ENCODE measurements around the gene TFCP2. TPM values are rescaled to one million over a fixed set of nuclear protein-coding genes. Genes with fewer than 3 reads are reported as not detected.

Gene TFCP2
- total RNA-seq, 6 experiments from 2014 or later = 6.3 to 9.4 (median 7.3) TPM

DNA sequence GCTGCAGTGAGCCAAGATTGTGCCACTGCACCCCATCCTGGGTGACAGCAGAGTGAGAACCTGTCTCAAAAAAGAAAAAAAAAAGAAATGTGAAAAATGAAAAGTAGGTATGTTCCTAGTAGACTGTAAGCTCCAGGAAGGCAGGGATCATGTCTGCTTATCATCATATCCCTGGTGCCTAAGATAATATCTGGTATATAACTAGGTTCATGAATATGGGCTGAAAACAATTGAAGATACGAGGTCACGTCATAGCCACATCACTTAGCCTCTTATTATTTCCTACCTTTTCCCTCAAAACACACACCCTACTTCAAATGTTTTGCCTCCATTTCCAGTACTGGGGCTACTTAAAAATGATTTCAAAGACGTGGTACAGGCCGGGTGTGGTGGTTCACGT is 42.0 kb upstream of the TFCP2 start:
- 83% methylated on average over 2 of the region's 5 CpGs for WGBS (ENCODE audit: insufficient coverage, low coverage, low lambda C conversion rate, missing lambda C conversion rate)
- ATAC-seq = no peak
- H3K36me3 ChIP-seq = no peaks in the 10 kb centered on the region
- TF ChIP-seq, protein P1, sequence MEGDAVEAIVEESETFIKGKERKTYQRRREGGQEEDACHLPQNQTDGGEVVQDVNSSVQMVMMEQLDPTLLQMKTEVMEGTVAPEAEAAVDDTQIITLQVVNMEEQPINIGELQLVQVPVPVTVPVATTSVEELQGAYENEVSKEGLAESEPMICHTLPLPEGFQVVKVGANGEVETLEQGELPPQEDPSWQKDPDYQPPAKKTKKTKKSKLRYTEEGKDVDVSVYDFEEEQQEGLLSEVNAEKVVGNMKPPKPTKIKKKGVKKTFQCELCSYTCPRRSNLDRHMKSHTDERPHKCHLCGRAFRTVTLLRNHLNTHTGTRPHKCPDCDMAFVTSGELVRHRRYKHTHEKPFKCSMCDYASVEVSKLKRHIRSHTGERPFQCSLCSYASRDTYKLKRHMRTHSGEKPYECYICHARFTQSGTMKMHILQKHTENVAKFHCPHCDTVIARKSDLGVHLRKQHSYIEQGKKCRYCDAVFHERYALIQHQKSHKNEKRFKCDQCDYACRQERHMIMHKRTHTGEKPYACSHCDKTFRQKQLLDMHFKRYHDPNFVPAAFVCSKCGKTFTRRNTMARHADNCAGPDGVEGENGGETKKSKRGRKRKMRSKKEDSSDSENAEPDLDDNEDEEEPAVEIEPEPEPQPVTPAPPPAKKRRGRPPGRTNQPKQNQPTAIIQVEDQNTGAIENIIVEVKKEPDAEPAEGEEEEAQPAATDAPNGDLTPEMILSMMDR (IDR thresholded peaks at IDR 0.05) = no peak
- TF ChIP-seq POLR2A (IDR thresholded peaks at IDR 0.05) = no peak
- H3K4me1 ChIP-seq = peaks cover 0 to 14% (median 3%) of the 10 kb centered on the region in 4 donors
- DNase-seq = no peak
- H3K4me3 ChIP-seq = no peak overlapping the region
- intact Hi-C loops (cut with DNase I) = no loop called here
- H3K27ac ChIP-seq = no peak overlapping the region
- no peaks in the 10 kb centered on the region for H3K9me3 ChIP-seq
- no peaks in the 10 kb centered on the region for H3K27me3 ChIP-seq

DNA sequence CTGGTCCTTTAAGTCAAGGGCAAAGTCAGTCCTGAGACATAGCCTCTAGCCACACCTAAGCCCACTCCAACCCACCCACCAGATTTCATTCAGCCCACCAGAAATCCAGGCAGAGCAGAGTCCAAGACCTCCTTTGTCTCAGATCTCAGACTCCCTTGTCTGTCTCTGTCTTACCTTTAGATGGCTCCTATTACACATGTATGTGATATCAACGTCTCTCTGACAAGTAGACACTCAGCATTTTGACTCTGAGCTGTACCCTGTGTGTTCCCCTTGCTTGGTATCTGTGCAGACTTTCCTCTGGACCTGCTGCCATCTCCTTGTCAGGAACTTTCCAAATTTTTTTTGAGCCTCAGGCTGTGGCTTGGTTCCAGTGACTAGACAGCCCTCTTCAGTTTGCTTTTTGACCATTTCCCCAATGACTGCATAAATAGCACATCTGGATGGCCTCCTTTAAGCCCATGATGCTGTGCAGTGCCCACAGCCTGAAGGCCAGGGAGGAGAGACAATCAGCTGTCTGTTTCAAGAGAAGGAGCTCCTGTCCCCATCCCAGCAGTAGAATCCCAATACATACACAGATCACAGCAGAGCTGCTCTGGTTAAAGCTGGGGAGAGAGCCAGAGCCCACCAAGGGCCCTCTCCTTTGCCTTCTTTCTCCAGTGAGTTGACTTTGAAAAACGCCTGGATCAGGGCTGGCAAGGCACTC is 37.9 kb upstream of the TFCP2 start:
- TF ChIP-seq POLR2A (IDR thresholded peaks at IDR 0.05) = no peak
- TF ChIP-seq, protein P1 (IDR thresholded peaks at IDR 0.05) = no peak
- intact Hi-C loops (cut with DNase I) = no loop called here
- ATAC-seq (no peak), DNase-seq (no peak)
- WGBS (ENCODE audit: insufficient coverage, low coverage, low lambda C conversion rate, missing lambda C conversion rate) = 52% methylated on average over 2 of the region's 2 CpGs
- no peaks in the 10 kb centered on the region for H3K9me3 ChIP-seq
- H3K27me3 ChIP-seq = no peaks in the 10 kb centered on the region
- H3K4me3 ChIP-seq = no peak overlapping the region
- H3K4me1 ChIP-seq = no peaks in the 10 kb centered on the region
- no peaks in the 10 kb centered on the region for H3K36me3 ChIP-seq
- no peak overlapping the region for H3K27ac ChIP-seq

DNA sequence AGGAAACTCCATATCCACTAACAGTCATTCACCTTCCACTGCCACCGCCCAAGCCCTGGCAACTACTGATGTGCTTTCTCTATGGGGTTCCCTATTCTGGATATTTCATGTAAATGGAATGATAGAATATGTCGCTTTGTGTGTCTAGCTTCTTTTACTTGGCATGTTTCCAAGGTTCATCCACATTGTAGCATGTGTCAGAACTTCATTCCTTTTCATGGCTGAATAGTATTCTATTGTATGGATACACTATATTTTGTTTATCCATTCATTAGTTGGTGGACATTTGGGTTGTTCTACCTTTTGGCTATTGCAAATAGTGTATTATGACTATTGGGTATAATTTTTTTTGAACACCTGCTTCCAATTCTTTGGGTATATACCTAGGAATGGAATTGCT is 36.3 kb upstream of the TFCP2 start:
- 71% methylated on average over 2 of the region's 2 CpGs for WGBS (ENCODE audit: insufficient coverage, low coverage, low lambda C conversion rate, missing lambda C conversion rate)
- ATAC-seq (no peak), DNase-seq (no peak)
- intact Hi-C loops (cut with DNase I) = no loop called here
- Histone ChIP-seq H3K36me3 (no peaks in the 10 kb centered on the region), H3K4me3 (no peak overlapping the region), H3K4me1 (no peaks in the 10 kb centered on the region), H3K27ac (no peak overlapping the region), H3K9me3 (no peaks in the 10 kb centered on the region), H3K27me3 (no peaks in the 10 kb centered on the region)
- no peak for TF ChIP-seq POLR2A (IDR thresholded peaks at IDR 0.05)
- TF ChIP-seq, protein P1 (IDR thresholded peaks at IDR 0.05) = no peak

DNA sequence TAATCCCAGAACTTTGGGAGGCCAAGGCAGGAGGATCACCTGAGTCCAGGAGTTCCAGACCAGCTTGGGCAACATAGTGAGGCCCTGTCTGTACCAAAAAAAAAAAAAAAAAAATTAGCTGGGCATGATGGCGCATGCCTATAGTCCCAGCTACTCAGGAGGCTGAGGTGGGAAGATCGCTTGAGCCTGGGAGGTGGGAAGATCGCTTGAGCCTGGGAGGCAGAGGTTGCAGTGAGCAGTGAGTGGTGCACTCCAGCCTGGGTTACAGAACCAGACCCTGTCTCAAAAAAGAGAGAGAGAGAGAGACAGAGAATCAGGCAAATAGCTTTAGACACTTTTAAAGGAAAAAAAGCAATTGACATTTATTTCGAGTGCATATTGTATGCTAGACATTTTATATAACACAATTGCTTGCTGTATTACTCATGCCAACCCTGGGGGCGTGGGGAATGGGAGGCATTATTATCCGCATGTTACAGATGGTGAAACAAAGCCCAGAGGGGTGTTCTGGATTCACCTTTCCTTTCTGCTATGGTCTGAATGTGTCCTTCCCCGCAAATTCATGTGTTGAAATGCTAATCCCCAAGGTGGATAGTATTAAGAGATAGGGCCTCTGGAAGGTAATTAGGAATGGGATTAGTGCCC is 35.2 kb upstream of the TFCP2 start:
- TF ChIP-seq, protein P1 (IDR thresholded peaks at IDR 0.05) = no peak
- TF ChIP-seq POLR2A (IDR thresholded peaks at IDR 0.05) = no peak
- DNase-seq (no peak), ATAC-seq (no peak)
- Histone ChIP-seq H3K9me3 (no peaks in the 10 kb centered on the region), H3K27ac (no peak overlapping the region), H3K4me1 (no peaks in the 10 kb centered on the region), H3K4me3 (no peak overlapping the region), H3K27me3 (no peaks in the 10 kb centered on the region), H3K36me3 (no peaks in the 10 kb centered on the region)
- intact Hi-C loops (cut with DNase I) = no loop called here
- 88% methylated on average over 6 of the region's 7 CpGs for WGBS (ENCODE audit: insufficient coverage, low coverage, low lambda C conversion rate, missing lambda C conversion rate)

All from right lobe of liver (tissue), 6 donors.